Measurements from ENCODE around the gene LHFPL6. TPM values are rescaled to one million over a fixed set of nuclear protein-coding genes. Genes with fewer than 3 reads are reported as not detected.

Gene LHFPL6
- total and polyA plus RNA-seq, 2 experiments from 2014 or later, result 7.8 to 9.5 TPM

DNA sequence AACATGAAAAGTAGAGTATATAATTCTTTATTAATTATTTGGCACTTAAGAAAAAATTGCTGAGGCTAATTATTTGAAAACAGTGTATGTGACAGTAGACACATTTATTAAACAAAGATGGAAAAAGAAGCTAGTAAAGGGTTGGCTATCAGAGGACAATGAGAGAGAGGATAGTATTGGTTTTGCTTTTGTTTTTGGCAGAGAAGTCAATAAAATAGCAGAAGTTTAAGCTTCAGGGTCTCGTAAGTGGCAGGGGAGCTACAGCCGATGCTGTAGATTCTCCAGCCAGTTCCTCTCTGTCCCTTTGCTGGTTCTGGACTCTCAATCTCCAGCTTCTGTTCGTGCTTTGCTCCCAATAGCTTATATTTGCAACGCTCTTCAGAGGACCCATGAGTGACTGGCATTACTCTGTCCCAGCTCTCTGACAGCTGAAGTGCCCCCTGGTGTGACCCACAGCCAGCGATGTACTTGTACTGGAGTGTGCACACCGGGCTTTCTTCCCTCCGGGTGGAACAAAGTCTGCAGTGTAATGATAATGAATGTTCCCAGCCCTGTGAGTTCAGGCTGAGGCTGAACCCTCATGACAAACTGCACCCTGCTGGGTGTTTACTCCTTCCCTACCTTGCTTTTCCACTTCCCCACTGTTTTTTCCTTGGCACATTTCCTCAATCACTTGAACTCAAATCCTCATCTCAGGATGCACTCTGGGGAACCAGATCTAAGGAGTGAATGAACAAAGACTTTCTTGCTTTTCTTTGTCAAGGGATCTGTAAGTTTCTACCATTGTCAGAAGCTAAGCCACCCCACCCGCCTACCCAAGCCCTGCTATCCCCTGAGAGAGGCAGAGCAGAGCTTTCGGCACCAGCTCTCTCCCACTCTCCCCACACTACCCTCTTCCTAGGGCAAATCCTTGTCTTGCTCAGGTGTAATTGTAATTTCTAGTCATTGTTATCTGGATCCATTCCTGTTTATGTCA lies 254.8 kb downstream of the LHFPL6 start:
- H3K9me3 Mint-ChIP-seq, result no peaks in the 10 kb centered on the region
- DNase-seq (ENCODE audit: low spot score) (peak; percentile 68), ATAC-seq (peak; percentile 93)
- H3K4me3 Mint-ChIP-seq, result peak overlapping the region; percentile 33
- H3K27me3 Mint-ChIP-seq (ENCODE audit: insufficient read depth, low read depth, poor library complexity), result peaks cover 7% of the 10 kb centered on the region
- no peak overlapping the region for H3K4me3 ChIP-seq
- no peak overlapping the region for H3K27ac ChIP-seq (ENCODE audit: low read depth)
- peaks cover 35% of the 10 kb centered on the region for H3K4me1 Mint-ChIP-seq
- peaks cover 38% of the 10 kb centered on the region for H3K4me1 ChIP-seq (ENCODE audit: insufficient read depth)
- no peaks in the 10 kb centered on the region; the same call in 1 of the 2 replicates for H3K9me2 ChIP-seq (ENCODE audit: insufficient read depth)
- no peaks in the 10 kb centered on the region; the same call in 1 of the 2 replicates for H3F3A ChIP-seq (replicated peaks; ENCODE audit: low read depth)
- no peaks in the 10 kb centered on the region for H4K20me1 ChIP-seq (replicated peaks; ENCODE audit: insufficient read depth)
- no peak overlapping the region for H3K27ac Mint-ChIP-seq
- H3K36me3 ChIP-seq (ENCODE audit: insufficient read depth), result no peaks in the 10 kb centered on the region
- H2AFZ ChIP-seq, result no peak overlapping the region
- H3K36me3 Mint-ChIP-seq (ENCODE audit: low read depth), result no peaks in the 10 kb centered on the region; the same call in 2 of the 3 replicates
- peak overlapping the region; percentile 60 for H3K4me2 ChIP-seq
- TF ChIP-seq ZNF462 (CRISPR knock-in tag; IDR thresholded peaks at IDR 0.05) (peak; percentile 25; the same call in 1 of the 2 replicates), ZNF114 (CRISPR knock-in tag; IDR thresholded peaks at IDR 0.05) (no peak), JUNB (IDR thresholded peaks at IDR 0.05; ENCODE audit: unreplicated experiment) (no peak)
- H3K27me3 ChIP-seq (ENCODE audit: insufficient read depth), result peaks cover 9% of the 10 kb centered on the region; the same call in 1 of the 2 replicates
- H3K79me2 ChIP-seq (replicated peaks; ENCODE audit: insufficient read depth), result no peaks in the 10 kb centered on the region

DNA sequence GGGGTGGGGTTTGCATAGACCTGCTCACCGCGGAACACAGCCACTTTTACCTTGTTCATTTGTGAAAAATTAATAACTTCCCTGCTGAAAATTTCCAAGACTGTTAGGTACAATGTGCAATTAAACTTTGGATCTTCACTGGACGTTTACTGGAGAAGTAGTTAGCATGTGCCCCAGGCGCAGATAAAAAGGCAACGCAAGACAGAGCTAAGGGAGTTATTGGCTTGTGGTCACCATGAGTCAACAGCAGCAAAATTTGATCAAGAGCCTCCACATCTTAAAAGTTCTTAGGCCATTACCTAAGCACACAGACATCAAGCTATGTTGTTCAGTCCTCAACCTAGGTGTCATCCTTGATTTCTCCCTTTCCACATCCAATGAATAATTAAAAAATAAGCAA lies 257.0 kb downstream of the LHFPL6 start:
- DNase-seq (ENCODE audit: low spot score) (no peak), ATAC-seq (no peak)
- Histone ChIP-seq H3K4me2 (no peak overlapping the region), H3K27me3 (ENCODE audit: insufficient read depth) (peaks cover 9% of the 10 kb centered on the region; the same call in 1 of the 2 replicates), H3K4me3 (no peak overlapping the region), H3K4me1 (ENCODE audit: insufficient read depth) (peaks cover 34% of the 10 kb centered on the region), H3K79me2 (replicated peaks; ENCODE audit: insufficient read depth) (no peaks in the 10 kb centered on the region), H2AFZ (no peak overlapping the region), H3K27ac (ENCODE audit: low read depth) (no peak overlapping the region), H3K36me3 (ENCODE audit: insufficient read depth) (no peaks in the 10 kb centered on the region), H4K20me1 (replicated peaks; ENCODE audit: insufficient read depth) (no peaks in the 10 kb centered on the region), H3F3A (replicated peaks; ENCODE audit: low read depth) (no peaks in the 10 kb centered on the region; the same call in 1 of the 2 replicates), H3K9me2 (ENCODE audit: insufficient read depth) (no peaks in the 10 kb centered on the region; the same call in 1 of the 2 replicates)
- H3K4me1 Mint-ChIP-seq, result peaks cover 34% of the 10 kb centered on the region
- H3K27me3 Mint-ChIP-seq (ENCODE audit: insufficient read depth, low read depth, poor library complexity), result peaks cover 7% of the 10 kb centered on the region
- no peak overlapping the region for H3K27ac Mint-ChIP-seq
- H3K36me3 Mint-ChIP-seq (ENCODE audit: low read depth), result no peaks in the 10 kb centered on the region
- H3K9me3 Mint-ChIP-seq, result no peaks in the 10 kb centered on the region
- no peak overlapping the region for H3K4me3 Mint-ChIP-seq
- TF ChIP-seq STAT1 (IDR thresholded peaks at IDR 0.05; ENCODE audit: unreplicated experiment) (no peak), NANOG (IDR thresholded peaks at IDR 0.05; ENCODE audit: borderline replicate concordance) (no peak), ZNF114 (CRISPR knock-in tag; IDR thresholded peaks at IDR 0.05) (no peak), EZH2 (IDR thresholded peaks at IDR 0.05; ENCODE audit: low read depth, unreplicated experiment) (no peak), EZH2phosphoT487 (IDR thresholded peaks at IDR 0.05; ENCODE audit: unreplicated experiment) (no peak), REST (IDR thresholded peaks at IDR 0.05; ENCODE audit: unreplicated experiment) (no peak)
- TF ChIP-seq, protein P1, sequence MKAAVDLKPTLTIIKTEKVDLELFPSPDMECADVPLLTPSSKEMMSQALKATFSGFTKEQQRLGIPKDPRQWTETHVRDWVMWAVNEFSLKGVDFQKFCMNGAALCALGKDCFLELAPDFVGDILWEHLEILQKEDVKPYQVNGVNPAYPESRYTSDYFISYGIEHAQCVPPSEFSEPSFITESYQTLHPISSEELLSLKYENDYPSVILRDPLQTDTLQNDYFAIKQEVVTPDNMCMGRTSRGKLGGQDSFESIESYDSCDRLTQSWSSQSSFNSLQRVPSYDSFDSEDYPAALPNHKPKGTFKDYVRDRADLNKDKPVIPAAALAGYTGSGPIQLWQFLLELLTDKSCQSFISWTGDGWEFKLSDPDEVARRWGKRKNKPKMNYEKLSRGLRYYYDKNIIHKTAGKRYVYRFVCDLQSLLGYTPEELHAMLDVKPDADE (IDR thresholded peaks at IDR 0.05), result no peak

Data from GM23338 (cell line).